A673 (cell line): ENCODE results near the gene SLC4A8. TPM values are rescaled to one million over a fixed set of nuclear protein-coding genes. Genes with fewer than 3 reads are reported as not detected.

Experiments used
- BruUV-seq: library from RNA; stranded (reverse); fragments of 400-500 nt; replicated peaks from 2 replicates; lab custom pipeline; 2021; lab: Mats Ljungman, UMichigan
- CTCF ChIA-PET: fragments of 300-600 bp; sonication (Branson Sonifier 250); formaldehyde crosslinking; loops from one replicate; lab custom pipeline; 2022; ENCODE audit warnings: antibody characterized with exemption; lab: Charles Lee
- POLR2A ChIA-PET: fragments of 300-600 bp; sonication (Branson Sonifier 250); formaldehyde crosslinking; loops from one replicate; lab custom pipeline; 2022; ENCODE audit warnings: antibody characterized with exemption; ENCODE audit not compliant: low non-redundant PET; lab: Charles Lee
- DNase-seq: peaks from one replicate; pipeline ENCODE4 v3.0.0-alpha.2; 2015; ENCODE audit warnings: low spot score
- H3K27ac ChIP-seq: fragments of 200-600 bp; sonication (generic); 2 replicates; pipeline ENCODE4 v1.5.1; 2016; ENCODE audit warnings: mixed run types, low read depth, mild to moderate bottlenecking, mixed read lengths, antibody characterized with exemption, low read length; ENCODE audit not compliant: poor library complexity, severe bottlenecking
- H3K27me3 ChIP-seq: fragments of 200-600 bp; sonication (generic); replicated peaks from 2 replicates; pipeline ENCODE4 v1.6.1; 2017; ENCODE audit warnings: mixed run types, low read depth, mild to moderate bottlenecking, mixed read lengths, antibody characterized with exemption, low read length; ENCODE audit not compliant: insufficient read depth, poor library complexity
- H3K36me3 ChIP-seq: fragments of 200-600 bp; sonication (generic); 2 replicates; pipeline ENCODE4 v1.6.1; 2016; ENCODE audit warnings: mixed run types, mild to moderate bottlenecking, mixed read lengths, antibody characterized with exemption, low read length; ENCODE audit not compliant: insufficient read depth, poor library complexity, severe bottlenecking
- H3K4me1 ChIP-seq: fragments of 200-600 bp; sonication (generic); 2 replicates; pipeline ENCODE4 v1.6.1; 2017; ENCODE audit warnings: mixed run types, mild to moderate bottlenecking, mixed read lengths, antibody characterized with exemption, low read length; ENCODE audit not compliant: insufficient read depth, poor library complexity, severe bottlenecking
- H3K4me3 ChIP-seq: fragments of 200-600 bp; sonication (generic); 2 replicates; pipeline ENCODE4 v1.5.1; 2016; ENCODE audit warnings: low read depth, mixed run types, mild to moderate bottlenecking, mixed read lengths, low read length; ENCODE audit not compliant: poor library complexity, severe bottlenecking
- H3K9me3 ChIP-seq: fragments of 200-600 bp; sonication (generic); 2 replicates; pipeline ENCODE4 v1.6.1; 2016; ENCODE audit warnings: mixed run types, low read depth, mild to moderate bottlenecking, mixed read lengths, antibody characterized with exemption, low read length; ENCODE audit not compliant: poor library complexity, severe bottlenecking
- EZH2 ChIP-seq: fragments of 200-600 bp; sonication (generic); IDR thresholded peaks from 2 replicates; pipeline ENCODE4 v1.6.1; 2017; ENCODE audit warnings: borderline replicate concordance, low read depth, mild to moderate bottlenecking, mixed read lengths, antibody characterized with exemption, low read length; ENCODE audit not compliant: poor library complexity, severe bottlenecking
- intact Hi-C: fragments of 100-400 bp; cut with micrococcal nuclease; formaldehyde crosslinking; loops from one replicate; pipeline ENCODE4 v1.10.0; 2022; ENCODE audit not compliant: unreplicated experiment
- total RNA-seq: library from RNA; stranded (reverse); gene quantifications from 2 replicates; pipeline ENCODE4 v1.2.3, GENCODE V29; 2021
- TF ChIP-seq, protein P1 (sequence below): fragments of 300-800, 200-600 bp; sonication (generic); conservative IDR thresholded peaks from 2 replicates; pipeline ENCODE4 v1.5.1; 2017; ENCODE audit warnings: low read depth, mild to moderate bottlenecking, antibody characterized with exemption, low read length, moderate library complexity, mixed read lengths

SLC4A8 gene
- total RNA-seq, 1 experiment from 2014 or later, result 0.73 TPM

GRCh38 chr12:51517800-51518199 lies 93.2 kb downstream of the SLC4A8 start:
- no peaks in the 10 kb centered on the region for H3K27me3 ChIP-seq
- DNase-seq, result no peak
- H3K9me3 ChIP-seq, result no peaks in the 10 kb centered on the region
- intact Hi-C loops, result no loop called here
- no peaks in the 10 kb centered on the region for H3K36me3 ChIP-seq
- no peak overlapping the region for H3K27ac ChIP-seq
- no TSS peak for BruUV-seq
- ChIA-PET POLR2A (no interaction called here), CTCF (interaction anchor here (0.6 kb wide), 1 partner anchor 265 kb away, joined by 3 read pairs; no protein-coding TSS in a partner anchor)
- H3K4me1 ChIP-seq, result no peaks in the 10 kb centered on the region
- H3K4me3 ChIP-seq, result no peak overlapping the region
- TF ChIP-seq EZH2, result no peak
- TF ChIP-seq, protein P1, sequence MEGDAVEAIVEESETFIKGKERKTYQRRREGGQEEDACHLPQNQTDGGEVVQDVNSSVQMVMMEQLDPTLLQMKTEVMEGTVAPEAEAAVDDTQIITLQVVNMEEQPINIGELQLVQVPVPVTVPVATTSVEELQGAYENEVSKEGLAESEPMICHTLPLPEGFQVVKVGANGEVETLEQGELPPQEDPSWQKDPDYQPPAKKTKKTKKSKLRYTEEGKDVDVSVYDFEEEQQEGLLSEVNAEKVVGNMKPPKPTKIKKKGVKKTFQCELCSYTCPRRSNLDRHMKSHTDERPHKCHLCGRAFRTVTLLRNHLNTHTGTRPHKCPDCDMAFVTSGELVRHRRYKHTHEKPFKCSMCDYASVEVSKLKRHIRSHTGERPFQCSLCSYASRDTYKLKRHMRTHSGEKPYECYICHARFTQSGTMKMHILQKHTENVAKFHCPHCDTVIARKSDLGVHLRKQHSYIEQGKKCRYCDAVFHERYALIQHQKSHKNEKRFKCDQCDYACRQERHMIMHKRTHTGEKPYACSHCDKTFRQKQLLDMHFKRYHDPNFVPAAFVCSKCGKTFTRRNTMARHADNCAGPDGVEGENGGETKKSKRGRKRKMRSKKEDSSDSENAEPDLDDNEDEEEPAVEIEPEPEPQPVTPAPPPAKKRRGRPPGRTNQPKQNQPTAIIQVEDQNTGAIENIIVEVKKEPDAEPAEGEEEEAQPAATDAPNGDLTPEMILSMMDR, result 0 out of 2 replicates have a peak, but pooled peaks have one; percentile 16

- no peak for TF ChIP-seq EZH2
- TF ChIP-seq, protein P1, result no peak
- no peaks in the 10 kb centered on the region for H3K9me3 ChIP-seq
- intact Hi-C loops, result no loop called here
- POLR2A ChIA-PET, result no interaction called here
- no peaks in the 10 kb centered on the region for H3K4me1 ChIP-seq
- no peaks in the 10 kb centered on the region for H3K27me3 ChIP-seq
- H3K4me3 ChIP-seq, result no peak overlapping the region
- BruUV-seq, result no TSS peak
- DNase-seq, result no peak
- no peak overlapping the region for H3K27ac ChIP-seq
- H3K36me3 ChIP-seq, result no peaks in the 10 kb centered on the region
- CTCF ChIA-PET, result no interaction called here
These were observed 95.1 kb downstream of the SLC4A8 start for GRCh38 chr12:51519755-51520154.

DNA sequence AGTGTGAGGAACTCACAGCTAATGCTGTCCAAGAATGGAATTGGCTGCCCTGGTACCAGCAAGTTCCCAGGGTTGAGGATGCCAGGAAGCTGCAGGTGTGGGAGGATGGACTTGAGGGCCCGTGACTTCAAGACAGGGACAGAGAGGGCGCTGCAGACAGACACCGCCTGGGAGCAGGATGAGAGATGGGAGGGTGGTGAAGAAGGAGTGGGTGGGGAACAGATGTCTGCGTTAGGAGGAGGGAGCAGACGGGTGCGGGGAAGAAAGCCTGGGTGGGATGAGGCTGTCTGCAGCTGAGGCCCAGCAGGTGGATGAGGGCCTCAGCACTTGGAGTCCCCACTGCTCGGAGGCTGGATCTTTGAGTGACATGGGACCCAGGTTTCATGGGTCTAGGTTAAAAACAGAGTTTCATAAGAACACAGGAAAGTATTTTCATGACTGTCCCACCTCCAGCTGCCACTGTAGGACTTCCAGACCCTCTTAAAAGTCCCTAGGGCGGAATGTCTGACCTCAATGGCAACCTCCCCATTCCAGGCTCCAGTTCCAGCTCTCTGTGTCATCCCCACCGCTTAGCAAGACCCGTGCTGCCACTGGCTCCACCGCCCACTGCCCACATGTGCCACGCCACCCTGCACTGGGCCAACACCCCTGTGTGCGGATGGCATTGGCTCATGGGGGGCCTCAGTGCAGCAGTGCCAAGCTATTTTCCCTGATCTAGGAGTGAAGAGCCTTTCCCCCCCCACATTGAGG lies 96.1 kb downstream of the SLC4A8 start:
- no peaks in the 10 kb centered on the region for H3K4me1 ChIP-seq
- POLR2A ChIA-PET, result no interaction called here
- intact Hi-C loops, result no loop called here

More for the DNA sequence above, 96.1 kb downstream of the SLC4A8 start:
- Histone ChIP-seq H3K4me3 (no peak overlapping the region), H3K27ac (no peak overlapping the region), H3K27me3 (no peaks in the 10 kb centered on the region), H3K9me3 (no peaks in the 10 kb centered on the region), H3K36me3 (no peaks in the 10 kb centered on the region)
- DNase-seq, result no peak
- TF ChIP-seq, protein P1, result 0 out of 2 replicates have a peak, but pooled peaks have one; percentile 13
- TF ChIP-seq EZH2, result no peak
- CTCF ChIA-PET, result interaction anchor here (0.6 kb wide), 1 partner anchor 242 kb away, joined by 12 read pairs; no protein-coding TSS in a partner anchor
- no TSS peak for BruUV-seq
